ENCODE measurements around the gene TMEM170A. TPM values are rescaled to one million over a fixed set of nuclear protein-coding genes. Genes with fewer than 3 reads are reported as not detected.

TMEM170A gene, protein sequence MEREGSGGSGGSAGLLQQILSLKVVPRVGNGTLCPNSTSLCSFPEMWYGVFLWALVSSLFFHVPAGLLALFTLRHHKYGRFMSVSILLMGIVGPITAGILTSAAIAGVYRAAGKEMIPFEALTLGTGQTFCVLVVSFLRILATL
- 1 to 10 TPM; 7.9 to 9.8 (median 8.6) TPM for total RNA-seq

DNA sequence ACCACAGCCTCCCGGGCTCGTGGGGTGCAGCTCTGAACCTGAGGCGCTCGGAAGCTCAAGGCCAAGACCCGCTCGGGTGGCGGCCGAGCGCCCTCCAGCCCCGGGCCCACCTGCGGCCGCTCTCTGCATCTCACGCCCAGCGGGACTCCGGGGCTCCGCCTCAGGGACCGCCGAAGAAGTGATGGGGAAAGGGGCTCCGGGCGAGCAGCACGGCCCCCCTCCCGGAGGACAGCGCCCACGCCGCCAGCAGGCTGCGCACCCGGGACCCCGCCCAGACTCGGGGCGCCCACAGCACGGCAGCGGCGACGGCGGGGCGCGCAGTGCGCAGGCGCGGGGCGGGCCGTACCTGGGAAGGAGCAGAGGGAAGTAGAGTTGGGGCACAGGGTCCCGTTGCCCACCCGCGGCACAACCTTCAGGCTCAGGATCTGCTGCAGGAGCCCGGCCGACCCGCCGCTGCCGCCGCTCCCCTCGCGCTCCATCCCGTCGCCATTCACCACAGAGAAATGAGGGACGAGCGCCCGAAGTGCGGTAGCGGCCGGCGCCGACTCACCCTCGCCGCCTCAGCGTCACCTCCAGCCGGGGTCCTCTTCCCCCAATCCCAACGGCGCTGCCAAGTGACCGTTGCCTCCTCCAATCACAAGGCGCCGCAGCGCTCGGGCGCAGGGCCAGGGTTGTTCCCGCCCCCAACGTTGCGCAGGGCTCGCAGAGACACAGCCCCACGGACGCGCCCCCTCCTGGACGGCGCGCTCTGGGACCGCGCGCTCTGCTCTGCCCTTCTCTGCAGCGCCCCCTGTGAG, at the start of gene TMEM170A:
TSS of gene TMEM170A (minus strand) at position 568 of the 797 bp plus-strand sequence. CDS start at position 479, 89 bp downstream.
- ATAC-seq = peak; percentile 98 to 99
- H3K27me3 ChIP-seq = no peaks in the 10 kb centered on the region
- peak; percentile 99 for DNase-seq
- peak; percentile 100 for TF ChIP-seq CTCF (IDR thresholded peaks at IDR 0.05 in 4 of 5, conservative IDR thresholded peaks at IDR 0.05 in 1 of 5)
- peak; percentile 95 to 97 for TF ChIP-seq POLR2A (IDR thresholded peaks at IDR 0.05)
- peak within 1 kb of the TSS; percentile 90 to 96 (median 94) for H3K27ac ChIP-seq
- H3K4me1 ChIP-seq = peaks cover 0 to 14% of the 10 kb centered on the region in 2 donors
- no peaks in the 10 kb centered on the region for H3K9me3 ChIP-seq
- intact Hi-C loops (cut with DNase I; ENCODE audit: low total_unique reads) = loop anchor here (1.0 to 5.0 kb wide), 6 partner anchors 31 to 267 kb away; partner anchors contain the start of genes ADAT1, CFDP1, GABARAPL2 and KARS1
- in situ Hi-C loops (cut with MboI; ENCODE audit: low sequenced_read_pairs in 4 of 4) = loop anchor here in 2 of 4 donors (10.0 to 25.0 kb wide), 3 partner anchors 50 to 1723 kb away; partner anchors contain the start of genes KARS1 (in 1 of the 2), MON1B (in 1 of the 2), SYCE1L (in 1 of the 2) and TERF2IP (in 1 of the 2)
- H3K36me3 ChIP-seq = no peaks in the 10 kb centered on the region
- peak within 1 kb of the TSS; percentile 74 to 95 (median 82) for H3K4me3 ChIP-seq

DNA sequence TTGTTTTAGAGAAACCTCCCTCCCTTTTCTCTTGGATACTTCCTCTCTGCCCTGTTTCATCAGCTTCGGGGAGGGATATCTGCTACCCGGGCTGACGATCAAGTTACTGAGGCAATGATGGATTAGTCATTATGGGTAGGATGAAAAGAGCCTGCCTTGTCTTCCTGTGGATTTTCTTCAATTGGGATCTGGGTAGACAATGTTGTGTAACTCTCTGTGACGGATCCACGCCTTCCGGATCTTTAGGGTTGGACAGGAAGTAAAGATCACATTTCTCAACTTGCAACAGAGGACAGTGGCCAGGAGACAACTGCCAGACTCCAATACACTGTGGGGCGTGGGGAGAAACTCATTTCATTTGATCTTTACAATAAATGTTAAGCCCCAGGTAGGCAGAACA, 42.1 kb upstream of the TMEM170A start:
- peak overlapping the region in 1 of 4 donors; percentile 6 for H3K4me3 ChIP-seq
- H3K27me3 ChIP-seq = no peaks in the 10 kb centered on the region
- H3K36me3 ChIP-seq = no peaks in the 10 kb centered on the region
- DNase-seq (peak; percentile 61 to 71), ATAC-seq (peak; percentile 89 to 95)
- intact Hi-C loops (cut with DNase I; ENCODE audit: low total_unique reads) = no loop called here
- in situ Hi-C loops (cut with MboI; ENCODE audit: low sequenced_read_pairs in 4 of 4) = no loop called here
- TF ChIP-seq POLR2A (IDR thresholded peaks at IDR 0.05) (no peak), CTCF (IDR thresholded peaks at IDR 0.05 in 4 of 5, conservative IDR thresholded peaks at IDR 0.05 in 1 of 5) (no peak)
- H3K9me3 ChIP-seq = no peaks in the 10 kb centered on the region
- H3K27ac ChIP-seq = peak overlapping the region; percentile 24 to 74 (median 50)
- peaks cover 10 to 19% of the 10 kb centered on the region in 2 donors for H3K4me1 ChIP-seq

GRCh38 chr16:75506107-75506506, 41.6 kb upstream of the TMEM170A start:
- H3K4me3 ChIP-seq = peak overlapping the region in 1 of 4 donors; percentile 6
- DNase-seq (no peak), ATAC-seq (no peak)
- peak overlapping the region; percentile 24 to 74 (median 50) for H3K27ac ChIP-seq
- no peaks in the 10 kb centered on the region for H3K27me3 ChIP-seq
- no peaks in the 10 kb centered on the region for H3K36me3 ChIP-seq
- H3K9me3 ChIP-seq = no peaks in the 10 kb centered on the region
- in situ Hi-C loops (cut with MboI; ENCODE audit: low sequenced_read_pairs in 4 of 4) = no loop called here
- intact Hi-C loops (cut with DNase I; ENCODE audit: low total_unique reads) = no loop called here
- H3K4me1 ChIP-seq = peaks cover 10 to 21% of the 10 kb centered on the region in 2 donors
- TF ChIP-seq CTCF (IDR thresholded peaks at IDR 0.05 in 4 of 5, conservative IDR thresholded peaks at IDR 0.05 in 1 of 5) (no peak), POLR2A (IDR thresholded peaks at IDR 0.05) (no peak)

DNA sequence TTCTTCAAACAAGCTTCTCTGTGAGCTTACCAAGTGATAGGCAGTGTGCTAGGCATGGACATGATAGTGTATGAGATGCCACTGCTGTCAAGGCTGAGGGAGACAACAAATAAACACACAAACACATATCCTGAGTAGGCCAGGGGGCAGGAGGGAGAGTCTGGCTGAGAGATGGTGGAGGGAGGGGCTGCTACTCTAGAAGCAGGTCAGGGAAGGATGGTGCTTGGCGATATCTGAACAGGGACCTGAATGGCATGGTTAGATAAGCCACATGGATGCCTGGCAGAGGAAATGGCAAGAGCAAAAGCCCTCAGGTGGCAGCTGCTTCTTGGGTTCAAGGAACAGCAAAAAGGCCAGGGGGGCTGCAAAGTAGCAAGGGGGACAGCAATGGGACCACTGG, 39.3 kb upstream of the TMEM170A start:
- intact Hi-C loops (cut with DNase I; ENCODE audit: low total_unique reads) = no loop called here
- H3K9me3 ChIP-seq = no peaks in the 10 kb centered on the region
- in situ Hi-C loops (cut with MboI; ENCODE audit: low sequenced_read_pairs in 4 of 4) = no loop called here
- DNase-seq (no peak), ATAC-seq (no peak)
- no peak overlapping the region for H3K4me3 ChIP-seq
- H3K4me1 ChIP-seq = peaks cover 10 to 21% of the 10 kb centered on the region in 2 donors
- TF ChIP-seq POLR2A (IDR thresholded peaks at IDR 0.05) = no peak
- TF ChIP-seq CTCF (IDR thresholded peaks at IDR 0.05 in 4 of 5, conservative IDR thresholded peaks at IDR 0.05 in 1 of 5) = no peak
- H3K27ac ChIP-seq = no peak overlapping the region
- no peaks in the 10 kb centered on the region for H3K27me3 ChIP-seq
- H3K36me3 ChIP-seq = no peaks in the 10 kb centered on the region

Measured in gastrocnemius medialis (tissue), 4 donors.